ENCODE data around the gene SIRPD. TPM values are rescaled to one million over a fixed set of nuclear protein-coding genes. Genes with fewer than 3 reads are reported as not detected.
"Not testable (repeated sequence)": the region's sequence is repeated elsewhere in the genome, so short reads cannot be mapped to it uniquely, and the experiment has no call there.

Gene SIRPD
- polyA plus RNA-seq, 2 donors = not detected

DNA sequence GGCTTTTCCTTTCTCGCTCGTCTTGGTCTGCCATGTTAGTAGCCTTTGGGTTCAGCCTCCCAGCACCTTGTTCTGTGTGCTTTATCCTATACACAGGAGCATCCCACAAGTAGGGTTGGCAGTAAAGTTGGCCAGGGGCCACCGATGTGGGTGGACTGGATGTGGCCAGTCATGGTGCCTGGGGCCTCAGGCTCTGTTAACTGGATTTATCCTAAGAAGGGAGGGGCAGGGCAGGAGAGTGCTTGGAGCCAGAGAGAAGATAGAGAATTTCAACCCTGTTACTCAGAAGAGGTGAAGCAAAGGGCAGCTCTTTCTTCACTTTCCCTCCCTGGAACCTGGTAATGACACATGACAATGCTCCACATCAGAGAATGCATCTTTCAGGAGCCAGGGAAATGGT lies 52.1 kb downstream of the SIRPD start:
- no peaks in the 10 kb centered on the region for H3K9me3 ChIP-seq (ENCODE audit: control insufficient read depth in 2 of 2, insufficient read depth in 1 of 2, low read depth in 1 of 2, low read length in 1 of 2)
- H3K4me3 ChIP-seq (ENCODE audit: low read depth in 1 of 2, low read length in 2 of 2) = no peak overlapping the region
- no peaks in the 10 kb centered on the region for H3K36me3 ChIP-seq (ENCODE audit: control insufficient read depth in 2 of 2, insufficient read depth in 2 of 2, low read length in 1 of 2)
- peaks cover 0 to 2% of the 10 kb centered on the region in 2 donors for H3K4me1 ChIP-seq (ENCODE audit: control insufficient read depth in 2 of 2, insufficient read depth in 2 of 2, low read length in 1 of 2)
- 64 to 67% methylated on average over 3 of the region's 3 CpGs for WGBS, 2 donors
- no peak overlapping the region for H3K27ac ChIP-seq (ENCODE audit: low read depth in 2 of 2, low read length in 1 of 2)
- H3K27me3 ChIP-seq (ENCODE audit: control insufficient read depth in 1 of 2, insufficient read depth in 2 of 2, low read length in 2 of 2) = no peaks in the 10 kb centered on the region

DNA sequence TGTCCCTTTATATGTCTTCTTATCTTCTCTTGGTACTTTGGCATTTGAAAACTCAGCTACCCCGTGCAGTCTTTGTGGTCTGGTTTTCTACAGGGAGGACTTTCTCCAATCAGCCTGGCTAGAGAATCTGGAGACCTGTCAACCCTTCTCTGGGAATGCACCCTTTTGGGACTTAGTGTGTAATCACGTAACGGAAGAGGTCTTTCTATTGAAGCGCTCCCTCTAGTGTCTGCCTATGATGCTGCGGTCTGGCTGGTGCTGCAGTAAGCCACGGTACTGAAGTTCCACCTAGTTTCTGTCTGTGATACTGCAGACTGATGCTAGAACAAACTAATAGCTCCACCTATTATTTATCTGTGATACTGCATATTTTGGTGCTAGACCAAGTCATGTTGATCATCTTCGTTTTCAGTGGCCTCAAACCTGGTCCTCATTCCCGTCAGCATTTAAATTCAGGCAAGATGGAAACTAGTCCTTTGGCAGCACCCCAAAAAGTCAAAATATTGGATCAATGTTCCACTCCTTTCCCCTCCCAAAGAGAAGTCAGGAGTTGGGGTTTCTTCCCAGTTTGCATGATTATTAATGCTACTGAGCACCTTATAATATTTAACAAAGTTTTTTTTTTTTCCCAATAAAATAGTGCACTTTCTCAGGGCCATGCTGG lies 53.8 kb downstream of the SIRPD start:
- H3K27ac ChIP-seq (ENCODE audit: low read depth in 2 of 2, low read length in 1 of 2) = no peak overlapping the region
- peaks cover 0 to 2% of the 10 kb centered on the region in 2 donors for H3K4me1 ChIP-seq (ENCODE audit: control insufficient read depth in 2 of 2, insufficient read depth in 2 of 2, low read length in 1 of 2)
- no peaks in the 10 kb centered on the region for H3K36me3 ChIP-seq (ENCODE audit: control insufficient read depth in 2 of 2, insufficient read depth in 2 of 2, low read length in 1 of 2)
- H3K27me3 ChIP-seq (ENCODE audit: control insufficient read depth in 1 of 2, insufficient read depth in 2 of 2, low read length in 2 of 2) = no peaks in the 10 kb centered on the region
- H3K4me3 ChIP-seq (ENCODE audit: low read depth in 1 of 2, low read length in 2 of 2) = no peak overlapping the region
- H3K9me3 ChIP-seq (ENCODE audit: control insufficient read depth in 2 of 2, insufficient read depth in 1 of 2, low read depth in 1 of 2, low read length in 1 of 2) = no peaks in the 10 kb centered on the region
- 1 to 2% methylated on average over 8 of the region's 8 CpGs for WGBS, 2 donors

DNA sequence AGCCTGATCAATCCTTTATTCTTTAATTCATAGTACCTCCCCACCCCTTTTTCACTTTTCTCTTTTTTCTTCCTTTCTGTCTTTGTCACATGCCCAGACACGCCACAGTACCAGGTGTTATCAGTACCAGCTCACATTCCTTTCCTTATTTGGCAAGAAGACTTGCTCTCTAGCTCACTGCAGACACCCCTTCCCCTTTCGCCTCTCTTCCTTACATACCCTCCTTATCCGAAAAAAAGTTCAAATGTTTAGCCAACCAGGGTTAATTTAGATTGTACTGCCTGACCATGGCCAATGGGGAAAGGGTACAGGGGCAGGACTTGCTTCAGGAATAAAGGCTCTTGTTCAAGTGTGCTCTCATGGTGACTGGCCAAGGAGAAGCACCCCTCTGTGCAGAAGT lies 57.0 kb downstream of the SIRPD start:
- H3K4me1 ChIP-seq (ENCODE audit: control insufficient read depth in 2 of 2, insufficient read depth in 2 of 2, low read length in 1 of 2) = peaks cover 0 to 2% of the 10 kb centered on the region in 2 donors
- no peak overlapping the region for H3K4me3 ChIP-seq (ENCODE audit: low read depth in 1 of 2, low read length in 2 of 2)
- 30 to 34% methylated on average over 3 of the region's 3 CpGs for WGBS, 2 donors
- no peaks in the 10 kb centered on the region for H3K36me3 ChIP-seq (ENCODE audit: control insufficient read depth in 2 of 2, insufficient read depth in 2 of 2, low read length in 1 of 2)
- H3K27me3 ChIP-seq (ENCODE audit: control insufficient read depth in 1 of 2, insufficient read depth in 2 of 2, low read length in 2 of 2) = no peaks in the 10 kb centered on the region
- peak overlapping the region; percentile 91 to 93 for H3K27ac ChIP-seq (ENCODE audit: low read depth in 2 of 2, low read length in 1 of 2)
- H3K9me3 ChIP-seq (ENCODE audit: control insufficient read depth in 2 of 2, insufficient read depth in 1 of 2, low read depth in 1 of 2, low read length in 1 of 2) = no peaks in the 10 kb centered on the region

DNA sequence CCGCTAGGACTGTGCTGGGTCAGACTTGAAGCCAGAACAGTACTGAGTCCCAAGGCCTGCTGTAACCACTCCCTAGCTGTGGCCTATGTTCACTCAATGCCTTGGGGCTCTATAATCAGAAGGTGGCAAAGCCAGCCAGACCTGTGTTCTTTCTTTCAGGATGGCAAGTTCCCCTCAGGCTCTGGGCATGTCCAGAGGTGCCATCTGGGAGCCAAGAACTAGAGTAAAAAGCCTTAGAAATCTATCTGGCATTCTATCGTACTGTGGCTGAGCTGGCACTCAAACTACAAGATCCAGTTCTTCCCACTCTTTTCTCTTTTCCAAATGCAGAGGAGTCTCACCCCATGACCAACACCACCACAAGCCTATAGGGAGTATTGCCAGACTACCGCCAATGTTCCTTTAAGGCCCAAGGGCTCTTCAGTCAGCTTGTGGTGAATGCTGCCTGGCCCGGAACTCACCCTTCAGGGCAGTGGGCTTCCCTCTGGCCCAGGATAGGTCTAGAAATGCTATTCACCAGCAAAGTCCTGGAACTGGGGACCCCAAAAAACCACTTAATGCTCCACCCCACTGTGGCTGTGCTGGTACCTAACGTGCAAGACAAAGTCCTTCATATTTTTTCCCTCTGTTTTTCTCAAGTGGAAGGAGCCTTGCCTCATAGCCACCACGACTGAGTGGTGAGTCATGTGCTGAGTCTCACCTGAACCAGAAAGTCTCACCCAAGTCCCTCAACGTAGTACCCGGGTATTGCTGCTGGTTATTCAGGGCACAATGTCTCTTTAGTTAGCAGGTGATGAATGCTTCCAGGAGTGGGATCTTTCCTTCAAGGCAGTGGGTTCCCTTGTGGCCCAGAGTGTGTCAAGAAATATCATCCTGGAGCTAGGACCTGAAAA lies 57.7 kb downstream of the SIRPD start:
- H3K27ac ChIP-seq (ENCODE audit: low read depth in 2 of 2, low read length in 1 of 2) = peak overlapping the region; percentile 91 to 93
- H3K9me3 ChIP-seq (ENCODE audit: control insufficient read depth in 2 of 2, insufficient read depth in 1 of 2, low read depth in 1 of 2, low read length in 1 of 2) = no peaks in the 10 kb centered on the region
- H3K36me3 ChIP-seq (ENCODE audit: control insufficient read depth in 2 of 2, insufficient read depth in 2 of 2, low read length in 1 of 2) = no peaks in the 10 kb centered on the region
- H3K4me3 ChIP-seq (ENCODE audit: low read depth in 1 of 2, low read length in 2 of 2) = no peak overlapping the region
- WGBS, 2 donors = 47 to 69% methylated on average over 8 of the region's 8 CpGs
- no peaks in the 10 kb centered on the region for H3K27me3 ChIP-seq (ENCODE audit: control insufficient read depth in 1 of 2, insufficient read depth in 2 of 2, low read length in 2 of 2)
- peaks cover 0 to 2% of the 10 kb centered on the region in 2 donors for H3K4me1 ChIP-seq (ENCODE audit: control insufficient read depth in 2 of 2, insufficient read depth in 2 of 2, low read length in 1 of 2)

DNA sequence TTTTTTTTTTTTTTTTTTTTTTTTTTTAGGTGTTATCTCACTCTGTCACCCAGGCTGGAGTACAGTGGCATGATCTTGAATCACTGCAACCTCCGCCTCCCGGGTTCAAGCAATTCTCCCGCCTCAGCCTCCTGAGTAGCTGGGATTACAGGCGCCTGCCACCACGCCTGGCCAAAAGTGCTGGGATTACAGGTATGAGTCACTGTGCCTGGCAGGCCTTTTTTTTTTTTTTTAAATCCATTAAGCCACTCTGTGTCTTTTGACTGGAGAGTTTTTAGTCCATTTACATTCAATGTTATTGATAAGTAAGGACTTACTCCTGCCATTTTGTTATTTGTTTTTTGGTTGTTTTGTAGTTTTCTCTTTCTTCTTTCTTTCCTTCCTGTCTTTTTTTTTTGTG lies 60.1 kb downstream of the SIRPD start:
- not testable (repeated sequence) for H3K4me1 ChIP-seq (ENCODE audit: control insufficient read depth in 2 of 2, insufficient read depth in 2 of 2, low read length in 1 of 2); H3K36me3 ChIP-seq (ENCODE audit: control insufficient read depth in 2 of 2, insufficient read depth in 2 of 2, low read length in 1 of 2); H3K9me3 ChIP-seq (ENCODE audit: control insufficient read depth in 2 of 2, insufficient read depth in 1 of 2, low read depth in 1 of 2, low read length in 1 of 2); H3K27ac ChIP-seq (ENCODE audit: low read depth in 2 of 2, low read length in 1 of 2); H3K4me3 ChIP-seq (ENCODE audit: low read depth in 1 of 2, low read length in 2 of 2); H3K27me3 ChIP-seq (ENCODE audit: control insufficient read depth in 1 of 2, insufficient read depth in 2 of 2, low read length in 2 of 2)
- WGBS, 2 donors = 62 to 77% methylated on average over 5 of the region's 5 CpGs

DNA sequence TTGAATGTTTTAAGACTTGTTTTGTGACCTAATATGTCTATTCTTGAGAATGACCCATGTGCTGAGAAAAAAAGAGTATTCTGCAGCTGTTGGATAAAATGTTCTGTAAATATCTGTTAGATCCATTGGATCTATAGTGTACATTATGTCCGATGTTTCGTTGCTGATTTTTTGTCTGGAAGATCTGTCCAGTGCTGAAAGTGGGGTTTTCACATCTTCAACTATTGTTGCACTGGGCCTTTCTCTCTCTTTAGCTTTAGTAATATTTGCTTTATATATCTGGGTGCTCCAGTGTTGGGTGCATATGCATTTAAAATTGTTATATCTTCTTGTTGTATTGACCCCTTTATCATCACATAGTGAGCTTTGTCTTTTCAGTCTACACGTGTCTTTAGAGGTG lies 60.6 kb downstream of the SIRPD start:
- peaks cover 0 to 2% of the 10 kb centered on the region in 2 donors for H3K4me1 ChIP-seq (ENCODE audit: control insufficient read depth in 2 of 2, insufficient read depth in 2 of 2, low read length in 1 of 2)
- H3K9me3 ChIP-seq (ENCODE audit: control insufficient read depth in 2 of 2, insufficient read depth in 1 of 2, low read depth in 1 of 2, low read length in 1 of 2) = no peaks in the 10 kb centered on the region
- no peaks in the 10 kb centered on the region for H3K36me3 ChIP-seq (ENCODE audit: control insufficient read depth in 2 of 2, insufficient read depth in 2 of 2, low read length in 1 of 2)
- no peak overlapping the region for H3K4me3 ChIP-seq (ENCODE audit: low read depth in 1 of 2, low read length in 2 of 2)
- H3K27ac ChIP-seq (ENCODE audit: low read depth in 2 of 2, low read length in 1 of 2) = no peak overlapping the region
- 83 to 88% methylated on average over 3 of the region's 3 CpGs for WGBS, 2 donors
- no peaks in the 10 kb centered on the region for H3K27me3 ChIP-seq (ENCODE audit: control insufficient read depth in 1 of 2, insufficient read depth in 2 of 2, low read length in 2 of 2)

DNA sequence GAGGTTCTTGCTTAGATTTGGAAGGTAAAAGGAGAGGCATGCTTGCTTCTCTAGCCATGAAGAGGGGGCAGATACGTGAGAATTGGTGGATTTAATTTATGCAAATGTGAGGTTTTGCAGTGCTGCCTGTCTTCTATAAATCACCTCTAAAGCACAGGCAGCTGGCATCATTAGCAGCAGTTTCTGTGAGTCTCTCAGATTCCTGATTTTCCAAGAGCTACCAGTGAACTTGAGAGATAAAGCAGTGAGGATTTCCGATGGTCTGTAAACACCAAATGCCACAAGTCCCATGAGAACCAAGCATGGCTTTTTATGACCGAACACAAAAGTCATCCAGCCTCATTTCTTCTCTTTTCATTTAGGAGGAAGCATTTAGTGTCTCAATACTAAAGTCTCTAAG lies 63.1 kb downstream of the SIRPD start:
- Histone ChIP-seq H3K4me3 (ENCODE audit: low read depth in 1 of 2, low read length in 2 of 2) (no peak overlapping the region), H3K36me3 (ENCODE audit: control insufficient read depth in 2 of 2, insufficient read depth in 2 of 2, low read length in 1 of 2) (no peaks in the 10 kb centered on the region), H3K27ac (ENCODE audit: low read depth in 2 of 2, low read length in 1 of 2) (no peak overlapping the region), H3K27me3 (ENCODE audit: control insufficient read depth in 1 of 2, insufficient read depth in 2 of 2, low read length in 2 of 2) (no peaks in the 10 kb centered on the region), H3K9me3 (ENCODE audit: control insufficient read depth in 2 of 2, insufficient read depth in 1 of 2, low read depth in 1 of 2, low read length in 1 of 2) (no peaks in the 10 kb centered on the region), H3K4me1 (ENCODE audit: control insufficient read depth in 2 of 2, insufficient read depth in 2 of 2, low read length in 1 of 2) (peaks cover 0 to under 1% of the 10 kb centered on the region in 2 donors)
- WGBS, 2 donors = 43 to 51% methylated on average over 3 of the region's 3 CpGs

DNA sequence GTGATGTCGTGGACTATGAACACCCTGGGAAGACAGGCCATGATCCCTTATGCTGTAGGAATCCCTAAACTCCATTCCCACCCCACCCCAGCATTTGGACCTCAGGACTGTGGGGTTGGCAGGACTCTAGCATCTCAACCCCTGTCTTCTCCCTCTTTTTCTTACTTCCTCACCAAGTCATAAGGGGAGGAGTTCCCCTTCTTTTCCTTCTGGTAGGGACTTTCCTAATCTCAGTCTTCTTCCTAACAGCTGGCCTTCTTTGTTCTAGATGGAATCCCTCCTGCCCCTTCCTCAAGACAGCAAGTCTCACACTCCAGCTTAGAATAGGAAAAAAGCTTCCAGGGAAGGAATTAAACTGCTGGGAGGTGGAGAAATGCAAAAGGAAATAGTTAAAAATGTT lies 64.0 kb downstream of the SIRPD start:
- Histone ChIP-seq H3K9me3 (ENCODE audit: control insufficient read depth in 2 of 2, insufficient read depth in 1 of 2, low read depth in 1 of 2, low read length in 1 of 2) (no peaks in the 10 kb centered on the region), H3K27me3 (ENCODE audit: control insufficient read depth in 1 of 2, insufficient read depth in 2 of 2, low read length in 2 of 2) (no peaks in the 10 kb centered on the region), H3K4me1 (ENCODE audit: control insufficient read depth in 2 of 2, insufficient read depth in 2 of 2, low read length in 1 of 2) (peaks cover 0 to 2% of the 10 kb centered on the region in 2 donors), H3K27ac (ENCODE audit: low read depth in 2 of 2, low read length in 1 of 2) (no peak overlapping the region), H3K4me3 (ENCODE audit: low read depth in 1 of 2, low read length in 2 of 2) (no peak overlapping the region), H3K36me3 (ENCODE audit: control insufficient read depth in 2 of 2, insufficient read depth in 2 of 2, low read length in 1 of 2) (no peaks in the 10 kb centered on the region)
- WGBS, 2 donors = 58 to 81% methylated on average over 1 of the region's 1 CpG

DNA sequence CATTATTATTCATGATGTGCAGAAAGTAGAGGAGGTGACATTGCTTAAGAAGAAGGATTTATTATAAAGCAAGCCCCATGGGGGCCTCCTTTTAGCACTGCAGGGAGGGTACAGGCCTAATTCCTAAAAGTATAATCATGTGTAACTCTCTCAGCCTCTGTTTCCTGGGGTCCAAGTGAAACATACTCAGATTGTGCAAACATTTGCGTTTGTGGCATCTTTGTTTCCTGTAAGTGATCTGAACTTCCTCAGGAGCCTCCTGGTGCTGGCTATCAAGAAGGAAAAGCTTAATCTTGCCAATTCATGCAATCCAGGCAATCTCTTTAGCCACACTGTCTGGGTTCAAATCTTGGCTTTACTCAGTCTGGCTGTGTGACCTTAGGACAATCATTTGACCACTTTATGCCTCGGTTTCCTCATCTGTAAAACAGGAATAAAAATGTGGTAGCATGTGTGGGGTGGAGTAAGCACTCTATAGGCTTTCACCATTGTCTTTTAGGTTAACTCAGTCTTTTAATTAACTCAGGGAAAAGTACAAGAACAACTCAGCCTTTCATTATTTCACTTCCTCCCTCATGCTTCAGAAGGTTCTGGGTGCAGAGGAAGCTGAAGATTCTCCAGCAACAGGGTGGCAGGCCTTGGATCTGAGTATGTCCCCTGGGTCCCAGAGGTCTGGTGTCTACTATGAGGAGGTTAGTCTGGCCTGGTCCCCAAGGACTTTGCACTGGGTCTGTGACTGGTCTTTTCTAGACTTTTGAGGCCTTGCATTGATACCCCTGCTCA lies 65.5 kb downstream of the SIRPD start:
- H3K36me3 ChIP-seq (ENCODE audit: control insufficient read depth in 2 of 2, insufficient read depth in 2 of 2, low read length in 1 of 2) = no peaks in the 10 kb centered on the region
- H3K4me1 ChIP-seq (ENCODE audit: control insufficient read depth in 2 of 2, insufficient read depth in 2 of 2, low read length in 1 of 2) = peaks cover 0 to 2% of the 10 kb centered on the region in 2 donors
- H3K27ac ChIP-seq (ENCODE audit: low read depth in 2 of 2, low read length in 1 of 2) = peak overlapping the region; percentile 10 to 27
- 56 to 62% methylated on average over 2 of the region's 2 CpGs for WGBS, 2 donors
- H3K4me3 ChIP-seq (ENCODE audit: low read depth in 1 of 2, low read length in 2 of 2) = no peak overlapping the region
- H3K27me3 ChIP-seq (ENCODE audit: control insufficient read depth in 1 of 2, insufficient read depth in 2 of 2, low read length in 2 of 2) = no peaks in the 10 kb centered on the region
- no peaks in the 10 kb centered on the region for H3K9me3 ChIP-seq (ENCODE audit: control insufficient read depth in 2 of 2, insufficient read depth in 1 of 2, low read depth in 1 of 2, low read length in 1 of 2)
